Measurements from ENCODE around the gene SUPT16H.
A peak's percentile ranks its signal among the peaks of the same experiment; 100 is the strongest.
"Not testable (repeated sequence)": the region's sequence is repeated elsewhere in the genome, so short reads cannot be mapped to it uniquely, and the experiment has no call there.

The SUPT16H gene

DNA sequence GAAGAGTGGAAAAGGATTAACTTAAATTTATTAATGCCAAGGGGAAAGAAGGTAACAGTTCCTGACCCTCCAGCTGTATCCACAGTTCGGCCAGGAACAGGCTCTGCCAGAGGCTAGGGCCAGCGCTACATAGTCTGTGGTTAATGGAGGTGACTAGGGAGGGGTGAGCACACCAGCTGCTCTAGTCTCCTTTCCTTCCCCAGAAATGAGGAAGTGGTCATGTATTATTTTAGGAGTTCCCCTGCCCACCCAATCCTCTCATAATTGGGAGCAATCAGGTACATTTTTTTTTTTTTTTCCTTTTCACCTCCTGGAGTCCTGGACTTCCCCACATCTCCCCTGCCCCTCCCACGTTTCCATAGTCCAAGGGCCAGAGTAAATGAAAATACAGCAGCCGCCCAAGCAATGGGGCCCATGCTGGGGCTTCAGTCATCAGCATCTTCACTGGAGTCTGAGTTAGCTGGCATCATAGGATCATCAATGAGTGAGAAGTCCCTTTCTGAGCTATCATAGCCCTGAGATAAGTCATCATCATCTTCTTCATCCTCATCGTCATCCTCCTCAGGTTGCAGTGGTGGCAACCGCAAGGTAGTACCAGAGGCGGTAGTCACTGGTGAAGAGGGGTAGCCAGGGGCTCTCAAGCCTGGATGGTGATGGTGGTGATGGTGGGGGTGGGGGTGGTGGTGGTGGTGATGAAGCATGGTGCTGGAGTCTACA is 1.5 kb upstream of the SUPT16H start:
- in situ Hi-C loops (cut with HindIII; ENCODE audit: low pct_unique_long_range_greater_than_20kb, low sequenced_read_pairs): no loop called here
- no peak for TF ChIP-seq JUND (IDR thresholded peaks at IDR 0.05; ENCODE audit: low read depth)
- peak in 1 of 2 experiments; percentile 19 for DNase-seq (ENCODE audit: low read depth in 1 of 2, low spot score in 1 of 2)

DNA sequence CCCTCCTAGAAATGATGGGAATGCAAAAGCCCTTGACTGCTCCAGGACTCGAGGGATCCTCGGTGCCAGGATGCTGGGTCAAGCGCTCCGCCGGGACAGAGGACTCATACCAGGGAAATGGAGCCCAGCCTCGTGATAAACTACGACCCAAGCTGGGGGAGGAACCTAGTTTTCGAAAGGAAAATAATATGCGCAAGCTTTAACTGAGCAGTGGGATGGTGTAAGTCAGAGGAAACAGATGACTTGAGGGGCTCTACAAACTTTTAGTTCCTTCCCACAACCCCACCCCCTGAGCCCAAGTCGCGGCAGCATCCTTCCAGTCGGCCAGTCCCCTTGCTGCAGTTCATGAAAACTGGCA is 654 bp upstream of the SUPT16H start:
- in situ Hi-C loops (cut with HindIII; ENCODE audit: low pct_unique_long_range_greater_than_20kb, low sequenced_read_pairs): no loop called here
- DNase-seq (ENCODE audit: low read depth in 1 of 2, low spot score in 1 of 2): no peak
- TF ChIP-seq JUND (IDR thresholded peaks at IDR 0.05; ENCODE audit: low read depth): no peak

DNA sequence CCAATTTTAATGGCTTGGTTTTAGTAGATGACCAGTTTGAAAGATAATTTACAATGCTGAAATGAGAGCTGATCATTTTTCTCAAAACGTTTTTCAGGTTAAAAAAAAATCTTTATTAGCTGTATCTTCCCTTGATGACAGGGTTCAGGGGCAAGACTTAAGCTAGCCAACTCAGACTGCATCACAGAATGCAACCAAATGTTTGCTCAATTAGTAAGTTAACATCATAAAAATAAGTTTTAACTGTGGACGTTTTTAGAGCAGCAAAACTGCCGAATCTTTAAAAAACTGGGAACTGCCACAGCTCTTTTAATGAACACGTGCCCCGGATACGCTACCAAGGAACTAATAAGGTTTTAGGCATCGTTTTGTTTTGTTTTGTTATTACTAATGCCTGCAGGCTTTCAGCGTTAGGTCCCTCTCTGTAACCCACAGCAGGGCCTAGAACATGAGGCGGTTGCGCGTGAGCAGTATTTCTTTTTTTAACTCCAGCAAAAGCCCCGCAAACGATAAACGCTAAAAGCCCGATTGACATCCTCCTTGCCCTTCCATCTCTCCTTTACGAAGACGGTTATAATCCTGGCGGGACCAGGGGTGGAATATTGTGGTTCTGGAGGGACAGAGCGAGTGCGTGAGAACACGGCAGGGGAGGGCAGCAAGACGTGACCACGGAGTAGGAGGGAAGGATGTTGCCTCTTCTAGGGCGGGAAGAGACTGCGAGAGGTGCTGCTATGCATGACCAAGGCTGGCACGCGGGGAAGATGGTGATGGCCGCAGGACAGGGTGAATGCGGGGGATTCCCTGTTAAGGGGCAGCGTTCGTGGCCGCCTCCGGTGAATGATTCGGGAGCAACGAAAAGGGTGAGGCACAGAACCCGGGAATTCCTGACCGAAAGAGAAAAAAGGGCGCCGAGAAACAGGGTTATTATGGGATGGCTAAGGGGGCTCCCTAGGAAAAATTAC is 652 bp downstream of the SUPT16H start:
- no peak for TF ChIP-seq JUND (IDR thresholded peaks at IDR 0.05; ENCODE audit: low read depth)
- DNase-seq (ENCODE audit: low read depth in 1 of 2, low spot score in 1 of 2): peak; percentile 2 to 39
- in situ Hi-C loops (cut with HindIII; ENCODE audit: low pct_unique_long_range_greater_than_20kb, low sequenced_read_pairs): no loop called here

DNA sequence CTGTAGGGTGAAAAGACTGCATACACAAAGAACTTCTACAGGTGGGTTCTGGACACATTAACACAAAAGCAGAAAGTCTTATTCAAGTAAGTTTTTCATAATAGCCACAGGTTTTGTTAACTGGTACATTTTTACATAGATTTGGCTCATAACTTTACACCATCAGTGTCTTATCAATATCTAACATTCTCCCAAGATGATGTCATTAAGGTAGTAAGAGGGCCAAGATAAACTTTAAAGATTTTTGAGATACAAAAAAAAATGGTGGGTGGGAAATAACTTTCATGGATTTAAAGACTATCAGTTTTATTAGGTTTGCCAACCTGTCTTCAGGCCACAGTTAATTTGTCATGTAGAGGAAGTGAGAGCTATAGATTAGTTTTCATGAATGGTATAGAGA is 1.7 kb downstream of the SUPT16H start:
- TF ChIP-seq JUND (IDR thresholded peaks at IDR 0.05; ENCODE audit: low read depth): no peak
- no peak for DNase-seq (ENCODE audit: low read depth in 1 of 2, low spot score in 1 of 2)

DNA sequence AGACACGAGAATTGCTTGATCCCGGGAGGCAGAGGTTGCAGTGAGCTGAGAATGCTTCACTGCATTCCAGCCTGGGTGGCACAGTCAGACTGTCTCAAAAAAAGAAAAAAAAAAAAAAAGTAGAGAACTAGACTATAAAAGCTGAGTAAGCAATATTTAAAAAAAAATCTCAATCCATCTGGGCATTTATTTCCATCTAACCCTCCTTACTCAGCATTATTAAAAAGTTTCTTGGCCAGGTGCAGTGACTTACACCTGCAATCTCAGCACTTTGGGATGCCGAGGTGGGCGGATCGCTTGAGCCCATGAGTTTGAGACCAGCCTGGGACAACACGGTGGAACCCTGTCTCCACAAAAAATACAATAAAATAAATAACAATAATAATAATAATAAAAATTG is 4.5 kb downstream of the SUPT16H start:
- no peak for TF ChIP-seq JUND (IDR thresholded peaks at IDR 0.05; ENCODE audit: low read depth)
- in situ Hi-C loops (cut with HindIII; ENCODE audit: low pct_unique_long_range_greater_than_20kb, low sequenced_read_pairs): no loop called here
- no peak for DNase-seq (ENCODE audit: low read depth in 1 of 2, low spot score in 1 of 2)

More for the DNA sequence above, 1.7 kb downstream of the SUPT16H start:
- in situ Hi-C loops (cut with HindIII; ENCODE audit: low pct_unique_long_range_greater_than_20kb, low sequenced_read_pairs): no loop called here

DNA sequence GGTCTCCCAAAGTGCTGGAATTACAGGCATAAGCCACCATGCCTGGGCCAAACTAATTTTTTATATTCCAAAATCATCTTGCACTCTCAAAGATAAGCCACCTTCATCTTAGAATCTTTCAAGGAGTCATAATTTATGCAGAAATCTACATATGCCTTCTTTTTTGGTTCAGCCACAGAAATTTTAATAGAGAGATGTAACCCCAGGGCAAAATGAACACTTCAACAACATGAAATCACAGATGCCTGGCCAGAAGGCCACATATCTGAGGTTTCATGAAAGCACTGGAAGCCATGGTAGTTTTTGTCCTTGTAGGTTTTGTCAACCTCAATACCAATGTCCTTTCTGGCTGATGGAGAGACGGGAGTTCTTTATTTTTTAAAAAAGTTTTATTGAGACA is 9.8 kb downstream of the SUPT16H start:
- no peak for TF ChIP-seq JUND (IDR thresholded peaks at IDR 0.05; ENCODE audit: low read depth)
- in situ Hi-C loops (cut with HindIII; ENCODE audit: low pct_unique_long_range_greater_than_20kb, low sequenced_read_pairs): no loop called here
- no peak for DNase-seq (ENCODE audit: low read depth in 1 of 2, low spot score in 1 of 2)

DNA sequence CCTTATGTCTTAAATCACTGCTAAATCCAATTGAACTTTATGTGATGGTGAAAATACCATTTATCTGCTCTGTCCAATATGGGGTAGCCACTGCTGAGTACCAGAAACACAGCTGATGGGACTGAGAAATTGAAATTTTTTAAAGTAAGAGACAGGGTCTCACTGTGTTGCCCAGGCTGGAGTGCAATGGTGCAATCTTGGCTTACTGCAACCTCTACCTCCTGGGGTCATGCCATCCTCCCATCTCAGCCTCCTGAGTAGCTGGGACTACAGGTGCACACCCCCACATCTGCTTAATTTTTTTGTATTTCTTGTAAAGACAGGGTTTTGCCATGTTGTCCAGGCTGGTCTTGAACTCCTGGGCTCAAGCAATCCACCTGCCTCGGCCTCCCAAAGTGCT is 11.0 kb downstream of the SUPT16H start:
- DNase-seq (ENCODE audit: low read depth in 1 of 2, low spot score in 1 of 2); in situ Hi-C loops (cut with HindIII; ENCODE audit: low pct_unique_long_range_greater_than_20kb, low sequenced_read_pairs): not testable (repeated sequence)

DNA sequence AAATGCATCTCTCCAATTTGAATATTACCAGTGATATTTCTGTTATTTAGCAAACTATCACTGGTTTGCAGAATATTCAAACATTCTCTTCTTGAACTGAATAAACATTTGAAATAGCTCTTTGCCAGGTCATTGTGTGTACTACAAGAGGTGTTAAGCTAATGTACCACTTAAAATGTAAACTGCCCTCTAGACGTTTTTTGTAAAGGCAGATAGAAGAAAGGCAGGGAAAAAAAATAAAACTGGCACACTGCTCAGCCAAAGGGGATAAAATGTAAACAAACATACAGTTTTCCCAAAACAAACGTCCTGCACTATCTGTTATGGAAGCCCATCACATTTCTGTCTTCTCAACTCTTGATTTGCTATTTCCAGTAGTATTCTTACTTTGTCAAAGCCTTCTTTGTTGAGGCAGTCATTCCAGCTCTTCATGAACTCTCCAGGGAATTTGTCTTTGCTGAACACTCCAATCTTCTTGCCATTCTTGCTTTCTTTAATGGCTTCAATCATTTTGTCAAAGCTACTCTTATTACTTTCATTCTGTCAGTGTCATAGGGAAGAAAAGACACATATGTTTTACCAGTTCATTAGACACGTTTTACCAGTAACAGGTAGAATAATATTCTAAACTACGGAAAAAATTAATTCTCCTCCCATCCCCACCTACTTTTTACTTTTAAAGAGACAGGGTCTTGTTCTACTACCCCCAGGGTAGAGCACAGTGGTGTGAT is 13.7 kb downstream of the SUPT16H start:
- no peak for DNase-seq (ENCODE audit: low read depth in 1 of 2, low spot score in 1 of 2)
- in situ Hi-C loops (cut with HindIII; ENCODE audit: low pct_unique_long_range_greater_than_20kb, low sequenced_read_pairs): no loop called here
- no peak for TF ChIP-seq JUND (IDR thresholded peaks at IDR 0.05; ENCODE audit: low read depth)

DNA sequence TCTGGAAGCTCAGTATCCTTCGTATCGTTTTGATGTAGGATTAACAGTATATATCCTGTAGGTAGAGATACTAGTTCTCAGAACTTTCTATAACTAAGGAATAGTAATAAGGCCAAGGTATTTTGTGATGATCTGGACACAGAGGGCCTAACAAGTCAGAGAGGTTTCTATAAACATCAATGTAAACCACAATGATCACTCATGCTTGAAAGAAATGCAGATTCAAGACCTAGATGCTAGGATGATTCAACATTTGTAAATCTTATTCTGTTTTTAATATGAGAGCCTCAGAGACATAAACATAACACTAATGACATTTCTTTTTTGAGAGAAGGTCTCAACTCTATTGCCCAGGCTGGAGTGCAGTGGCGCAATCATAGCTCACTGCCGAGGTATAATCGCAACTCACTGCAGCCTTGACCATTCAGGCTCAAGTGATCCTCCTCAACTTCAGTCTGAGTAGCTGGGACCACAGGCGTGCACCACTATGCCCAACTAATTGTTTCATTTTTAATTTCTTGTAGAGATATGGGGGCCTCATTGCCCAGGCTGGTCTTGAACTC is 16.2 kb downstream of the SUPT16H start:
- DNase-seq (ENCODE audit: low read depth in 1 of 2, low spot score in 1 of 2): no peak
- no peak for TF ChIP-seq JUND (IDR thresholded peaks at IDR 0.05; ENCODE audit: low read depth)
- in situ Hi-C loops (cut with HindIII; ENCODE audit: low pct_unique_long_range_greater_than_20kb, low sequenced_read_pairs): no loop called here

DNA sequence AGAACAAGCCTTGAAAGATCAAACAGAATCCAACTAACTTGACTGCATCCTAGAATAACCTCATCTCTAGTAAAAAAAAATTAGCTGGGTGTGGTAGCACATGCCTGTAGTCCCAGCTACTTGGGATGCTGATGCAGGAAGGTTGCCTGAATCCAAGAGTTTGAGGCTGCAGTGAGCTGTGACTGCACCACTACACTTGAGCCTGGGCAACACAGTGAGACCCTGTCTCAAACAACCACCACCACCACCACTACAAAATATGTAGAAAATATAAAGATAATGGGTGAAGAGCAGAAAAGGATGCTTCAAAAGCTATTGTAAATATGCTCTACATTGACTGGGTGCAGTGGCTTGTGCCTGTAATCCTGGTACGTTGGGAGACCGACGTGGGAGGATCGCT is 27.3 kb downstream of the SUPT16H start:
- in situ Hi-C loops (cut with HindIII; ENCODE audit: low pct_unique_long_range_greater_than_20kb, low sequenced_read_pairs): no loop called here

DNA sequence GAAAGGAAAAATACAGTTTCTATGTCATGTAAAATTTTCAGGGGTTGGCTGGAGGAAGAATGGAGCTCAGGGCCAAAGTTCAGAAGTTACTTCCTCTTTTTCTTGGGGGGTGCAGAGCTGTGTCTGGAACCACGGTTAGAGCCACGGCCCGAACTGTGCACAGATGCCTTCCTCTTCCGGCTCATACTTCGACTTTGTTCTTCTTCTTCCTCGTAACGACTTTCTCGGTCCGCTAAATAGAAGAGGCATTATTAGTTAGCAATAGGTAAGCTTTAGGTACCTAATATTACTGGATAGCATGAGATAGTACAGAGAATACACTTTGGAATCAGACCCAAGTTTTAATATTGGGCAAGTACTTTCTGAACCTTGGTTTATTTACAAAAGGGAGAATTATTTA is 31.2 kb downstream of the SUPT16H start:
- TF ChIP-seq JUND (IDR thresholded peaks at IDR 0.05; ENCODE audit: low read depth): no peak
- DNase-seq (ENCODE audit: low read depth in 1 of 2, low spot score in 1 of 2): no peak
- in situ Hi-C loops (cut with HindIII; ENCODE audit: low pct_unique_long_range_greater_than_20kb, low sequenced_read_pairs): no loop called here

More for the DNA sequence above, 27.3 kb downstream of the SUPT16H start:
- DNase-seq (ENCODE audit: low read depth in 1 of 2, low spot score in 1 of 2): no peak
- no peak for TF ChIP-seq JUND (IDR thresholded peaks at IDR 0.05; ENCODE audit: low read depth)

DNA sequence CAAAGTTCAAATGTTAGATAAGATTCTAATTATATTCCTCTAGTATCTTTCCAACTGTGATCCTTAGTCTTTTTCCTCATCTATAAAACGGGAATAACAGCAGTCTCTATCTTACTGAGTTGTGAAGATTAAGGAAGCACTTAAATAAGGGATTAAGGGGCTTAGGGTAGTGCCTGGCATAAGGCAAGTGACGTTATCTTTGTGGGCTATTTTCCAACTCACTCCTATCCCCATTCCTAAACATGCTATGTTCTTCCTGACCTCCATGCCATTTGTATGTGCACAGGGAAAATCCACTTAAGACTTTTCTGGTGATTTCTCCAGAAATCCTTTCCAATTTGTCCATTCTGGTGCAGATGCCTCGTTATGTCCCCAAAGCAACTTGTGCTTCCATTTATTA is 33.3 kb downstream of the SUPT16H start:
- no peak for DNase-seq (ENCODE audit: low read depth in 1 of 2, low spot score in 1 of 2)
- no peak for TF ChIP-seq JUND (IDR thresholded peaks at IDR 0.05; ENCODE audit: low read depth)
- in situ Hi-C loops (cut with HindIII; ENCODE audit: low pct_unique_long_range_greater_than_20kb, low sequenced_read_pairs): no loop called here

Measured in T47D (cell line).